ENCODE measurements around the gene BCL2L12. TPM values are rescaled to one million over a fixed set of nuclear protein-coding genes. Genes with fewer than 3 reads are reported as not detected.

BCL2L12 gene
- total RNA-seq, 4 donors from 2014 or later = 4.2 to 9.9 (median 6.0) TPM

- TF ChIP-seq EP300 (IDR thresholded peaks at IDR 0.05) = no peak
- no peak for TF ChIP-seq POLR2A (IDR thresholded peaks at IDR 0.05; ENCODE audit: low read depth)
- TF ChIP-seq CTCF (IDR thresholded peaks at IDR 0.05) = no peak
- TF ChIP-seq POLR2AphosphoS5 (IDR thresholded peaks at IDR 0.05) = no peak
- whole genome bisulfite sequencing = 87% methylated on average over 17 of the region's 22 CpGs
These were observed 8.1 kb upstream of the BCL2L12 start for GRCh38 chr19:49657493-49658138.

GRCh38 chr19:49658139-49658517 lies 7.6 kb upstream of the BCL2L12 start:
- Histone ChIP-seq H3K27ac (replicated peaks in 1 of 4) (no peak overlapping the region), H3K4me1 (peaks cover 0 to 2% (median under 1%) of the 10 kb centered on the region in 4 donors), H3K4me3 (no peak overlapping the region), H3K36me3 (peaks cover 74 to 100% (median 99%) of the 10 kb centered on the region in 4 donors), H3K27me3 (no peaks in the 10 kb centered on the region), H3K9me3 (no peaks in the 10 kb centered on the region)
- WGBS = 92% methylated on average over 8 of the region's 15 CpGs
- no peak for DNase-seq (ENCODE audit: extremely low spot score)
- intact Hi-C loops (cut with DNase I) = no loop called here
- TF ChIP-seq CTCF (IDR thresholded peaks at IDR 0.05) = no peak
- no peak for TF ChIP-seq POLR2A (IDR thresholded peaks at IDR 0.05; ENCODE audit: low read depth)
- TF ChIP-seq EP300 (IDR thresholded peaks at IDR 0.05) = no peak
- TF ChIP-seq POLR2AphosphoS5 (IDR thresholded peaks at IDR 0.05) = no peak

More at GRCh38 chr19:49657493-49658138, 8.1 kb upstream of the BCL2L12 start:
- no peak overlapping the region for H3K27ac ChIP-seq (replicated peaks in 1 of 4)
- no peaks in the 10 kb centered on the region for H3K9me3 ChIP-seq
- H3K27me3 ChIP-seq = no peaks in the 10 kb centered on the region
- intact Hi-C loops (cut with DNase I) = no loop called here
- H3K4me1 ChIP-seq = no peaks in the 10 kb centered on the region
- no peak for DNase-seq (ENCODE audit: extremely low spot score)
- peaks cover 79 to 100% (median 99%) of the 10 kb centered on the region in 4 donors for H3K36me3 ChIP-seq
- H3K4me3 ChIP-seq = no peak overlapping the region

- H3K27me3 ChIP-seq = no peaks in the 10 kb centered on the region
- no peaks in the 10 kb centered on the region for H3K9me3 ChIP-seq
- peaks cover 3 to 8% (median 6%) of the 10 kb centered on the region in 4 donors for H3K4me1 ChIP-seq
- no peak overlapping the region for H3K4me3 ChIP-seq
- H3K36me3 ChIP-seq = peaks cover 68 to 94% (median 93%) of the 10 kb centered on the region in 4 donors
- 97% methylated on average over 6 of the region's 12 CpGs for WGBS
- intact Hi-C loops (cut with DNase I) = no loop called here
- no peak overlapping the region for H3K27ac ChIP-seq (replicated peaks in 1 of 4)
- DNase-seq (ENCODE audit: extremely low spot score) = no peak
- TF ChIP-seq EP300 (IDR thresholded peaks at IDR 0.05) (no peak), POLR2AphosphoS5 (IDR thresholded peaks at IDR 0.05) (no peak), CTCF (IDR thresholded peaks at IDR 0.05) (no peak), POLR2A (IDR thresholded peaks at IDR 0.05; ENCODE audit: low read depth) (no peak)
These were observed 6.9 kb upstream of the BCL2L12 start for GRCh38 chr19:49658566-49659442.

- peaks cover 53 to 78% (median 76%) of the 10 kb centered on the region in 4 donors for H3K36me3 ChIP-seq
- no peak for DNase-seq (ENCODE audit: extremely low spot score)
- H3K27me3 ChIP-seq = no peaks in the 10 kb centered on the region
- intact Hi-C loops (cut with DNase I) = no loop called here
- TF ChIP-seq EP300 (IDR thresholded peaks at IDR 0.05) = no peak
- no peak for TF ChIP-seq POLR2AphosphoS5 (IDR thresholded peaks at IDR 0.05)
- no peak for TF ChIP-seq POLR2A (IDR thresholded peaks at IDR 0.05; ENCODE audit: low read depth)
- no peak for TF ChIP-seq CTCF (IDR thresholded peaks at IDR 0.05)
- H3K4me3 ChIP-seq = no peak overlapping the region
- H3K4me1 ChIP-seq = peaks cover 8 to 22% (median 15%) of the 10 kb centered on the region in 4 donors
- H3K9me3 ChIP-seq = no peaks in the 10 kb centered on the region
- H3K27ac ChIP-seq (replicated peaks in 1 of 4) = no peak overlapping the region
- WGBS = 84% methylated on average over 15 of the region's 15 CpGs
These were observed 5.3 kb upstream of the BCL2L12 start for GRCh38 chr19:49660338-49660961.
